ENCODE results near the gene NCBP2L.

Gene NCBP2L

DNA sequence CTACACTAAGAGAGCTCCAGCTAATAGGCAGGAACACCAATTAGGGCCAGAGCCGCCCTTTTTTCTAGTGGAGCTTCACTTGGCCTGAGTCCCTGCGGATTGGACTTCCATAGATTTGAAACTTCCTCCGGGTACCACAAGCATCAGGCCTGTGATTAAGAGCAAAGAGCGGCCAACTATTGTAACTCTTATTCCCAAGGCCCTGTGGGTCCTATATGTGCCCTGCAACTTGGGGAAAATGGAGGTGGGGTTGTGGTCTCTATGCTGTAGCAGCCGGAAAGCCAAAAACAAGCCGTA is at the start of gene NCBP2L:
Gene NCBP2L, plus strand, starts transcription at position 198 of the 297 bp plus-strand sequence. CDS start 16,488 bp downstream, outside the sequence.
- no peak for DNase-seq

DNA sequence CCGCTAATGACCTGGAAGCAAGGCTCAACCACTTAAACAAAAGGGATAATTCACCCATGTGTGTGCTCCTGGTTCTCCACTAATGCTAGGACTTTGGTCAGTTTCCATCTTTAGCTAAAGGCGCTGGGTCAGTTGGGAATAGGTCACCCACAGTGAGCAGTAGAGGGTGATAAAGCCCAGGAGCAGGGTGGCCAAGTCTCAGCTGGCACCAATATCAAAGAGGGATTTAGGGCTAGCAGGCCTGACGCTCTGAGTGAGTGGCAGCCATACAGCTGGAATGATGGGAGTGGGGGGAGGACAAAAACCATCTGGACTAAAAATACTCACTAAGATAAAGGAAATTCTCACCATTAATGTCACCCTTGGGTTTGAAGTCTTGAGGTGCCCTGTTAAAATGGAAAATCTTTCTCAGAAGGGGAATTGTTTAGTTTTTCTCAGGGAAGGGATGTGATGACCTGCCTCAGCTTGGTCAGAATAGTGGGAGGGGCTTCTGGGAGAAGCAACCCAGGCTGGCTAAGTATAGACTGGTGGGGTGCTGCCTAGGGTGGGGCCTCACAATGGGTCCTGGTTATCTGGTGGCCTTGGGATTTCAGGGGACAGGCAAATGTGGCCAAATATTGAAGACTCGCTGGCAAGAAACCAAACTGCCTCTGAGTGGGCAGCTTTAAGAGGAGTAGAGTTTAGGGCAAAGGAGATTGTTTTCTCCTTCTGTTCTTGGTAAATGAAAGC is 49.0 kb upstream of the NCBP2L start:
- DNase-seq: no peak

DNA sequence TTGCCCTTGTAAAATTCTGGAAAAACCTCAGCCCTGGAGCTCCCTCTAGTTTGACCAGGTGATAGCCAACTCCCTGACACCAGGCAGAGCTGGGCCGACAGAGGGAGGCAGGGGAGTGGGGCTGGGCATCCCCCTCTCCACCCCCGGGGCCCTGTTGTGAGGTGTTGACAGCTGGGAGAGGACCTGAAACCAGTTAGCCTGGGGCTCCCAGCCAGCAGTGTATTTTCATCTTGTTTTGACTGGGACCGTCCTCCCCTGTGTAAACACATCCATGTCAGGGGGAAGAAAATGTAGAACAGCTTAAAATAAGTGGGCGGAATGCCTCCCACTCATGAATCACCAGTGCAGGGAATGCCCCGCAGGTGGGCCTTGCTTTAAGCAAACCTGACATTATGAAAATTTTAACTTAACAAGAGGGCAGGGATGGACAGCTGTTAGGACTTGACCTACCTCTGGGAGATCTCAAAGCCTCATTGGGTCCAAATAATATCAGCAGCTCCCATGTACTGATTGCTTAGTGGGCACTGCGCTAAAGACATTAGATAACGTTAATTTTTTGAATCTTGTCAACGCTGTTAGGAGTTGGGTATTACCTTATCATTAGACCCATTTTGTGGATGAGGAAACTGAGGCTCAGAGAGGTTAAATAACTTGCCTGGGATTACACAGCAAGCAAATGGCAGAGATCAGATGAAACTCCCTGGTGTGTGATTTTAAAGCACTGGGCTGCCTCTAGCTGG is 47.8 kb upstream of the NCBP2L start:
- no peak for DNase-seq

DNA sequence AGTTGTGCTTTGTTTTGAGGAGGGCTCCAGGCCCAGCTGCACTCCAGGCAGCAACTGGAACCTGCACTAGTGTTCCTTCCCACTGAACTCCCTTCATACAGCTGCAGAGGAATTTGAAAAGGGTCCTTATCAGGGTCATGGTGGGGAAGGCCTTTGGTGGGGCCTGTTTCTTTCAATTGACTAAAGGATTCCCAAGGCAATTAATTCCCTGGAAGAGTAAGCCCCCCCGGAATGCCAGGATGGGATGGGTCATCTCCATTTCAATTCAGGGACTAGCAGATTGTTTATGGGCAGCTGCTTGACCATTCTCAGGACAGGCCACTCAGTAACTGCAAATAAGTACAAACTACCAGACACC is 47.3 kb upstream of the NCBP2L start:
- DNase-seq: no peak

DNA sequence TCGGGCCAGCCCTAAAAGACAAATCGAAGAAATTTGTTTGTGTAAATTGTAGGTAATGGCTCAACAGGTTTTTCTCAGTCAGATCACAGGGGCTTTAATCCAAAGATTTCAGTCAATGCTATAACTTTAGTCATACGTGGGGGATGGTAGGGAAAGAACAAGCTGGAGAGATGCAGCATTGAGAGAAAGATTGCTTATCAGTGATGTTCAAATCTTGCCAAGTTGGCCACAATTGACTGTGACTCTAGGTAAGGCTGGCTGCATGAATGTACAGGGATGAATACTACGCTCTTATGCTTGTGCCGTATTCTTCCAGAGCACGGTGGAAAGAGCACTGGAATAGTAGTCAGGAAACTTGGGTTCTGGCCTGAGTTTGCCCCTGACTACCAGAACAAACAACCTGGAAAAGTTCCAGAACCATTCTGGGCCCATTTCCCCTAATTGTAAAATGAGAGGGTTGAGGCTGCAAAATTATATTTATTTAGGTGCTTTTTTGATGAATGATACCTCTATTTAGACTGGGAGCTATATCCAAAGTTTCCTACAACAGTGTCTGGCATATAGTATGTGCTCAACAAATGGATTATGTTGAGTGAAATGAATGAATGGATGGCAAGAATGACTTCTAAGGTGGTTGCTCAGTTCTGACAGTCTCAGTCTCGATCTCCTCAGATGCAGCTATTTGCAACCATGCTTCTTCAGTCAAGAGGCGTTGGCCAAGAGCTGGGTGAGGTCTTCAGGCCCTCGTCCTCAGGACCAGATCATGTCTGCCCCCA is 46.4 kb upstream of the NCBP2L start:
- no peak for DNase-seq

DNA sequence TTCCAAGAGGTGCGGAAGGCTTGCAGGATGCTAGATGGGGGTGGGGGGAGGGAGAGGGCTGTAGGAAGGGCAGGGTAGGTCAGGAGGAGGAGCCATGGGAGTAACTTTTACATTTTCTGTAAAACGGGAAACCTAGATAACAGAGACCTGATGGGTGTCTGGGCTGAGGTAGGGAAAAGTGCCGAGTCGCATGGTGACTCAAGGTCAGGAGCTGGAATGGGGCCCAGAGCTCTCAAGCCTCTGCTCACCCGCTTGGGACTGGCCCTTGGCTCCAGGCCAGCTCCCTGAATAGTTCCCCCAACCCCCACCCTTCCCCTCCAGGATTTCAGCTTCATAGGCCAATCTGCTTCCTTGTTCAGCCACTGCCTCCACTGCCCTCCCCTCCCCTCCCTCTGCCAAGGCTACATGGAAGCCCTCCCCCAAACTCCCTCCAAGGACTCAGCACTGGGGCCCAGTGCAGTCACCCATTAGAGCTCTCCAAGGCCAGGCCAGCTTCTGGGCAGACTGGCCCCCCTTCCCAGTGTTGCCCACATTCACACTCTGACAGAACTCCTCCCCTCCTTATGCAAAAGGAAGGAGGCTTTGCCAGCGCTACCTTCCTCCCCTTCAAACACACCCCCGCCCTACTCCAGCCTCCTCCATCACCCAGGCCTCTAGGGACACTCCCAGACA is 45.6 kb upstream of the NCBP2L start:
- DNase-seq: no peak

DNA sequence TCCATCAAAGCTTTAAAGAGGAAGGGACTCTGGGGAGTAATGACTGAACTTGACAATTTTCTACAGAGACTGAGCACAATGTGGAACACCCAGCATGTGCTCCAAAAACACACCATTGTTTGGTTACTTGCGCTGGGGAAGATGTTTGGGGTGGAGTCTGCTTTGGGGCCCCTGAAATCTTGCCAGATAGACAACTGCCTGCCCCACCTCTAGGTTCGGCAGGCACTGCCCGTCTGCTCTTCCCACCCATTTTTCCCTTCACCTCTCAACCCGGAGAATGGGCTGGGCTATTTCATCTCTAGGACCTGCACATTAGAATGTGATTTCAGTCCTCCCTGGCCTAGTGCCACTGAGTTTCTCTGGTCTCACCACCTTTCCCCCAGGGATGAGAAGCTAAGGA is 43.8 kb upstream of the NCBP2L start:
- DNase-seq: no peak

DNA sequence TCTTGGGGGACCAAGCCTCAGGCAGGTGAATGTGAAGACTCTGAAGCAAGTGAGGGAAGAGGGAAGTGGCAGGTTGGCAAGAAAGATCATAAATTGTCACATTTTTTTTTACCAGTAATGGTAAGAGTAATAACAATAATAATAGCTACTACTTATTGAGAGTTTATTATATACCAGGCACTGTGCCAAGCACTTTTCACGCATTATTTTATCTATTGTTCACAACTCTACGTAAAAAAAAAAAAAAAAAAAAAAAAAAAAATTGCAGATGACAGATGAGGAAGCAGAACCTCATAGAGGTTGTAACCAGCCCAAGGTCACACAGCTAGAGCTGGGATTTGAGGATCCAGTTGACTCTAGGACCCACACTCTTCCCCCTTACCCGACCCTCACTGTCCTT is 42.9 kb upstream of the NCBP2L start:
- DNase-seq: no peak

DNA sequence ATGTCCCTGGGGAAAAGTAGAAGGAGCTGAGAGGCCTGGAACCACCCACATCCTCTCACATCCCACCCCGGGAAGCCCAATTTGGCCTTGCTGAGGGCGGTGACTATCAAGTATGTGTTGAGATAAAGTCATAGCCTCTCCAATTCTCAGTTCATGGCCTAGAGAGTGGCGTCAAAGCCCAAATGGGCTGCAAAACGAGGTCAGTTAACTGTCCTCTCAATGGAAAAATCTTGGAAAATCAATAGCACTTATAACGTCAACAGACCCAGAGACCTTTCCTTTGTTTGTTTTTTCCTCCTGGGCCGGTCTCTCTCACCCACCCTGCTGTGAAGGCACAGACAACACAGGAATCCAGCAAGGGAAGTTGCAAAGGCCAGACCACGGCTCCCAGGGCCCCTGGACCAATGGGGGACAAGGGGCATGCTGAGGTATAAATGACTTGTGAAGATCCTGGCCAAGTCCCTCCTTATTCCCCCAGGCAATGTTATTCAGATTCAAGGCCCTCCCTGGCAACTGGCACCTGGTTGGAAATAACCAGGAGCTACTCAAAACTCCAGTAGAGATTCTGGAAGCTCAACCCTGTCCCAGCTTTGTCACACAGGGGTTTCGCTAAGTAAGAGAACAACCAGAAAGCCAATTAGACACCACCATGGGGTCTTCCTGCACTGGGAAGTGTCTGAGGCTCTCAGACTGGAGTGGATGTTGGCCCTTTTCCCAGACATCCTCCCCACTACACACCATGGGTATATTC is 40.6 kb upstream of the NCBP2L start:
- DNase-seq: no peak

DNA sequence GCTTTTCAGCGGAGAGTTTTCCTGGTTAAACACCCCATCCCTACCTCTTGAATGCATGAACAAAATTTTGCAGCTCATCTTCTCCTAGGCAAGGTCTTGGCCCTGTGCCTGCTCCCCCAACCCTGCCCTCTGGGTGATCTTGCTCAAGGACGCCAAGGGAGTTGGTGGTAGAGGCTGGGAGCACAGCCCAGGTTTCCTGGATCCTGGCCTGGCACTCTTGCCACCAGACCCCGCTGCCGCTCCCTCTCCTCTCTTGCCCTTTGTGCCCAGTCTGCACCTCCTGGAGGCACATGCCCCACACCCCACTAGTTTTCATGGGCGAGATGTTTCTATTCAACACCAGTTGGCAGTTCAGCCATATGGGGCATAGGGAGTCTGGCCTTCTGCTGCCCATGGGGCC is 39.3 kb upstream of the NCBP2L start:
- DNase-seq: no peak

DNA sequence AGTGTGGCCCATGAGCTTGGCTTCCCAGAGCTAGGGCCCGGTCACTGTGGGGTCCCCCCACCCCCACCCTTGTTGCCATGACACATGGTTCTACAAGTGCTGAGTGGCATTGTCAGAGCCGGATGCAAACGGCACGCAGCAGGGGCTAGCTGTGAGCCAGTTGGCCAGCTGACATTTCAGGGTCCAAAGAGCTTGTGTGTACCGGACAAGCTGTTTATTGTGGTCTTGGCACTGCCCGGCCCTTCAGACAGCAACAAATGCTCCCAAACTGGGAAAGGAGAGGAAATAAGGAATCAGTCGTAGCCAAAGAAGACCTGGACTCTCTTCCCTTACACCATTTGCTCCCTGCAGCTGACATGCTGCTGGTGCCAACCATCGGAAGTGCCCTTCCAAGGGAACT is 38.8 kb upstream of the NCBP2L start:
- DNase-seq: no peak

DNA sequence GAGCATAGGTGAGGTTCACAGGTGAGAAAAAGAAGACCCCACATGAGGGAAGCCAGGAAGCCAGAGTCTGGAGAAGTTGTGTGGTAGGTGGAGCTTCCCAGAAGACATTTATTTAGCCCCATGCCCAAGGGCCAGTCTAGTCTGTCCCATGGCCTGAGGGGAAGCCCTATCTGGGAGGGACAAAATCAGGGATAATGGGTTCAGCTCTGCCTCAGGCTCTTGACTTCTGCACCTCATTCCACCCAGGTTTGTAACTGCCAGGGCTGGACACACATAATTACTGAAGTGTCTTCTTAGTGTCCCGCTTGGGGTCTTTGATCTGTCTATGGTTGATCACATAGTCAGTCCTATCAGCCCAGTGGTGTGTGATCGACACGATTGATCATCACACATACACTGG is 38.0 kb upstream of the NCBP2L start:
- no peak for DNase-seq

DNA sequence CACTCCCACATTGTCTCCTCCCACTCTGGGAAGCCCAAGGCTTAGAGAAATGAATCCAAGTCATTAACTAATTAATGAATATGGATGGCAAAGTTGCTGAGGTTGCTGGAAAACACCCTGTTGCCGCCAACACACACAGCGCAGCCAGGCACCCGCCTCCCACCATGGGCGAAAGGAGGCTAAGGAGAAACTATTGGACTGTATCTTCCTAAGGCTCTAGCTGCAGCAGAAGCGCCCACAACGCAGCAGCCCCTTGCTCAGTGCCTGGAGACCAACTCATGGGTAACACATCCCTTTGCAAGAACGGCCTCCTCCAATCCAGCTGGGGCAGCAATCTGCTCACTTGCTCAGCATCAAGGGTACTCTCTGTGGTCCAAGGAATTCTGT is 36.1 kb upstream of the NCBP2L start:
- no peak for DNase-seq

DNA sequence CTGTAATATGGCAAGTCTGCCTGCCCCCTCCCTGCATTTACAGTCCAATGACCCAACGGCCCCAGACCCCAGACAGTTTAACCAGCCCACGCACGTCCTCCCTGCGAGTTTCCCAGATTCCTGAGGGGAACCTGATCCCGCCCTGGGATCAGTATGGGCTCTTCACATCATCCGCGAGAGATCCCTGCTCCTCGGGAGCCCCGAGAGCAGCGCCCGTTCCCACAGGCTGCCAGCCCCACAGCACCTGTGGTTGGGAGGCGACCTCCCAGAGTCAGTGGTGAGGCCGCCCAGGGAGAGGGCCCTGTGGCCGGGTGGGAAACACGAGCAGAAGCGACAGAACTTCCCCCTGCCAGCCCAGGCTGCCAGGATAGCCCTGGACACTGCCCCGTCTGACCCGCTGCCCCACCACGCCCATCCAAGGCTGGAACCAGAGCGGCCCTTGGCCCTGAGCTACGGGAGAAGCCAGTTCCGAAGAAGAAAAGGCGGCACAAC is 34.8 kb upstream of the NCBP2L start:
- no peak for DNase-seq

DNA sequence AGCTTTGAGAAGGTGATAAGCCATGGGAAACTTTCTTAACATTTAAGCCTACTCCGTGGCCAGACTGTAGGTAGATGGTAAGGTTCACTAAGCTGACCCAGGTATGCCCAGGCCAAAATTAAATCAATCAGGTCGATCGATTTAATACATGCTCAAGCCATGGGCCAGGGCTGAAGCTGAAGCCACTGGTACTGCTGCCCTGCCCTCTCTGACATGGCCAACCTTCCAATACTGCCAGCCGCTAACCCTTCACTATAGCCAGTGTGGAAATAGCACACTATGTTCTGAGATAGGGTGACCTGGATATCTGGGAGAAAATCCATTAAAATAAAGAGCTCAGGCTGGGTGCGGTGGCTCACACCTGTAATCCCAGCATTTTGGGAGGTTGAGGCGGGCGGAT is 33.5 kb upstream of the NCBP2L start:
- DNase-seq: no peak

DNA sequence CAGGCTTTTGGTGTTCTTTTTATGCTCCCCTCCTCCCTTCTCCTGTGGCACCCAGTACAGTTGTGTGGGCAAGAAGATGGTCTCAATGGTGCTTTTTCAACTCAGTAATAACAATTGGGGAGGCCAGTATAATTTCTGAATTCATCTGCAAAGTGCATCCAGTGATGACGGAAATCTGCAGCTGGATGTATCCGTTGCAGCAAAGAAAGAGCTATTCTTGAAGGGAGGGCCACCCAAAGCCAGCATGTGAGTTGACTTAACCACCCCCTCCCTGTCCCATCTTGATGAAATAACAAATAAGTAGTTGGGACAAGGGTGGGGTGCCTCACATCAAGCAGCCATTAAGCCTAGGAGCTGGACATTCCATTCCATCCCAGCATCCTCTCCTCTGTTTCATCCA is 32.7 kb upstream of the NCBP2L start:
- no peak for DNase-seq

DNA sequence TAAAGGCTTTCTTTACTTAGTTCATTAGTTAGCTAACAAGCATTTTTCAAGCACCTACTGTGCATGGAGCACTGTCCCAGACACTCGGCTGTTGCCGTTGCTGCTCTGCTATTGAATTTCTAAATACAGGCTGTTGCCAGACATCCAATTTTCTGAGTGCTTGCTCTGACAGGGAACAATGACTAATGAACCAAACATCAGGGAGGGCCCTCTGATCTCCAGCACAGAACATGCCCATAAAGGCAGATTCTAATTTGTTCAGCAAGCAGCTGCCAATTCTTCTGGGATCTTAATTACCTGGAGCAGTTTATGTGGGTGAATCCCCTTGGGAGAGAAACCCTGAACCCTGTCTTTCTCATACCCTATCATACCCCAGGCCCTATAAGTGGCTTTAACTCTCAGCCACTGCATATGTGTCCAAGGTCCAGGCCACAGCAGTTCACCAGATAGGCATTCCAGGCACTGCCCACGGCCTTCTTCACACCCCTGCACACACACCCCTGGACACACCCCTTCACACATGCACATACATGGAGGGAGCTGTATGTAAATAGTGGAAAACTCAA is 29.9 kb upstream of the NCBP2L start:
- no peak for DNase-seq

DNA sequence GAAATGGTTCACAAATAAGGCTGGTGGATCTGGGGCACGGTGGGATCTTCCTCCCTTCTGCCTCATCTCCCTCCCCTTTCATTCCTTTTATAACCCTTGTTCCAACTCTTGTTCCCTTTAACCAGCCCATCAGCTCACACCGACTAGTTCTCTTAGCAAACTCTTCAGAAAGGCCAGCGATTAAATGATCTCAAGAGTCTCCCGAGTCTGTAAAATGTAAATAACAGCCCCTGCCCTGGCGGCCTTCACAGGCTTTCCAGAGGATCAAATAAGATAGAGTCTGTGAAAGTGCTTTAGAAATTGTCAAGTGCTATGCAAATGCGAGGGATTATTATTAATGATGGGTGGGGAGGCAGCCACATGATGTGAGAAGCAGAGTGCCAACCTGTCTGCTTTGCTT is 29.0 kb upstream of the NCBP2L start:
- DNase-seq: no peak

DNA sequence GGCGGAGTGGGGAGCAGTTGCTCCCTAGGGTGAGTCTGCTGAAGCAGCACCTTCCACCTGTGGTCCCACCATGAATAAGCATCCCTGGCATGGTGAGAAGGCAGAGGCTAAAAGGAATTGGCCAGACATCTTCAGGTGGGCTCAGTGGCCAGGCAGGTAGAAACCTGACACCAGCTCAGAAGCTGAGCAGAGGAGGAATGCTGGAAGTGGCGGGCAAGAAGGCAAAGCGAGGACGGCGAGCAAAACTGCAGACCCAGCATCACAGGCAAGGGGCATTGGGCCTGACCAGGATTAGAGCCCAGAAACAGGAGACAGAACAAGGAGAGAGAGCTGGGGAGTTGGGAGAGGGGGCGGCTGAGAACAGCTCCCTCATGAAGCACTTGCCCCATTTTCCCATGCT is 27.3 kb upstream of the NCBP2L start:
- DNase-seq: no peak

DNA sequence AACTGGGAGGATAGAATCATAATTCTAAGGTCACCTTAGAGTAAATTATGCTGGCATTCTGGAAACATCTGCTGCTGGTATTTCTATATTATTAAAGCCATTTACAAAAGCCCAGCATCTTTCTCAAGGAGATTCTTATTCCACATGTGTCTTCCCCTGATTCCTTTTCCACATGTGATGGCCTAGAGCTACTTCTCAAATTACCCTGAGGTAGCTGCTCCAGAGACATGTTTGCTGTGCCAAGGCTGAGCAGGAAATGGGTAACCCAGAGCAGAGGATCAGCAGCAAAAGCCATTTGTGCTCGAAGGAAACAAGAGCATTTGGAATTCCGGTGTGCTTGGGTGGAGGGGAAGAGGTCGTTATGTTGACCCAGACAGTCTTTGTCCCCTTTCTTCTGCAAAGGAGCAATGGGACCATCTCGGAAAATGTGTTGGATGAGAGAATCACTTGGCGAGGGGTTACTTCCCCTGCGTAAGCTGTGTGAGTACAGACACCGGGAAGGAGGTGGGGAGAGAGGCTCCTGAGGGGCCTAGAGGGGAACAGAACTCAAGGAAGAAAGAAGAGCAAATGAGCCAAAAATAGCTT is 26.6 kb upstream of the NCBP2L start:
- DNase-seq: no peak

DNA sequence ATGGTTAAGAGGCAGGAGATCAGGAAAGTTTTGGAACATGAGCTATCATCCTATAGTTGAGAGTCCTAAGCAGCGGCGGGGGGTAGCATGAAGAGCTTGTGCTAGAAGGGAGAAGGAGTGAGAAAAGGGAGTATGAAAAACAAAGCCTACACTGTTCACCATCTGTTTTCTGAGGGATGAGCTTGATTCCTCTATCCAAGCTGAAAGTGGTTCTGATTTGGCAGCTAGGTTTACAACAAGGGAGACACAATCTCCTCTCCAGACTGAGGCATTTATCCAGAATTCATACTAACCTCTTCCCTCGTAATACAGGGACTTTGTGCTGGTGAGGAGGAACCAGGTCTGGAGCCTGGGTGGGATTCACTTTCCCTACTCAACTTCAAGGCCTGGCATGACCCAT is 25.5 kb upstream of the NCBP2L start:
- DNase-seq: no peak

DNA sequence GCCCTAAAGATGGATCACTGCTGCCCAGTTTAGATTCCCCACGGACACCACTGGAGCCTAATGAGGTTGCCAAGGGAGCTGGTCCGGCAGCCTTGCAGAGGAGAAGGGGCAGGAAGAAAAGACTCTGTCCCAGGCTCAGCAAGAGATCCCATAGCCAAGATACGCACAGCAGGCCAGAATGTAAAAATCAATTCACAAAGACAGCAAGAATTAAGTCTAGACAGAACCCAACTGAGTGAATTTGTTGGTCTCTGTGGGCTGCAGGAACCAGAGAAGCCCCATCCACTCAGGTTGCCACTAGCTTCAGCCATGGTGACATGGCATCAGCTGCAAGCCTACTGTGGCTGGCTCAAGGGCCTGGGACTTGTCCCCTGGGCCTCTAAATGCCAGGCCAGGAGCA is 24.8 kb upstream of the NCBP2L start:
- DNase-seq: no peak

Data from activated CD8-positive, alpha-beta memory T cell treated with anti-CD3 and anti-CD28 coated beads for 24 hours (primary cell).